ENCODE results near the gene IER3IP1.
"Not testable (repeated sequence)": the region's sequence is repeated elsewhere in the genome, so short reads cannot be mapped to it uniquely, and the experiment has no call there.

Gene IER3IP1

DNA sequence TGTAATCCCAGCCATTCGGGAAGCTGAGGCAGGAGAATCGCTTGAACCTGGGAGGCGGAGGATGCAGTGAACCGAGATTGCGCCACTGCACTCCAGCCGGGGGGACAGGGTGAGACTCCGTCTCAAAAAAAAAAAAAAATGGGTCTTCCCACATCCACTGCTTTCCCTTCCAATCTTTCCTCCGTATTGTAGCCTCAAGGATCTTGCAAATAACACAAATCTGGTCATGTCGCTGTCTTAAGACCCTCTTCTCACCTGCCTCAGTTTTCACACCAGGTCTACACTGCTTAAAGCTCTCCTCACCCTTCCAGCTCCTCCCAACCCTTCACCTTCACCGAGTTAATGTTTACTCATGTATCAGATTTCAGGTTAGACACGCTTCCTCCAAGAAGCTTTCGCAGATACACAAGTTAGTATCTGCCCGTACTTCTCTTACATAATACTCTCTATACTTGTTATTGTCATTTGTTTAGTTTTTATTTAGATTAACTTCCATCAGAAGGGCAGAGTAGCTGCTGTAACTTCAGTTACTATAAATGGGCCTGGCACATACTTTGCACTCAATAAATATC, 1.5 kb downstream of the IER3IP1 start:
- DNase-seq (ENCODE audit: low read depth) = no peak
- H3K4me3 ChIP-seq (ENCODE audit: low read length) = peak overlapping the region; percentile 88
- TF ChIP-seq, protein P1, sequence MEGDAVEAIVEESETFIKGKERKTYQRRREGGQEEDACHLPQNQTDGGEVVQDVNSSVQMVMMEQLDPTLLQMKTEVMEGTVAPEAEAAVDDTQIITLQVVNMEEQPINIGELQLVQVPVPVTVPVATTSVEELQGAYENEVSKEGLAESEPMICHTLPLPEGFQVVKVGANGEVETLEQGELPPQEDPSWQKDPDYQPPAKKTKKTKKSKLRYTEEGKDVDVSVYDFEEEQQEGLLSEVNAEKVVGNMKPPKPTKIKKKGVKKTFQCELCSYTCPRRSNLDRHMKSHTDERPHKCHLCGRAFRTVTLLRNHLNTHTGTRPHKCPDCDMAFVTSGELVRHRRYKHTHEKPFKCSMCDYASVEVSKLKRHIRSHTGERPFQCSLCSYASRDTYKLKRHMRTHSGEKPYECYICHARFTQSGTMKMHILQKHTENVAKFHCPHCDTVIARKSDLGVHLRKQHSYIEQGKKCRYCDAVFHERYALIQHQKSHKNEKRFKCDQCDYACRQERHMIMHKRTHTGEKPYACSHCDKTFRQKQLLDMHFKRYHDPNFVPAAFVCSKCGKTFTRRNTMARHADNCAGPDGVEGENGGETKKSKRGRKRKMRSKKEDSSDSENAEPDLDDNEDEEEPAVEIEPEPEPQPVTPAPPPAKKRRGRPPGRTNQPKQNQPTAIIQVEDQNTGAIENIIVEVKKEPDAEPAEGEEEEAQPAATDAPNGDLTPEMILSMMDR (conservative IDR thresholded peaks at IDR 0.05; ENCODE audit: low read length) = no peak

DNA sequence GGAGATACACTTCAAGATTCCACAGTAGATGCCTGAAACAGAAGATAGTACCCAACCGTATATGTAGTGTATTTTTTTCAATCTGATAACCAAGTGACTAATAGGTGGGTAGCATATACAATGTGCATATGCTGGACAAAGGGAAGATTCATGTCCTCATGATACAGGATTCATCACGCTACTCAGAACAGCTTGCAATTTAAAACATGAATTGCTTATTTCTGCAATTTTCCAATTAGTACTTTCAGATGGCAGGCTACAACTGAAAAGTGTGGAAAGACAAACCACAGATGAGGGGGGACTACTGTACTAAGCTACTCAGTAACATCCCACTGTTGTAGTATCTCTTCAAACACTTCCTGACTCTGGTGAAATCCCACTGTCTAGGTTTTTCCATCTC, 3.7 kb downstream of the IER3IP1 start:
- TF ChIP-seq, protein P1 (conservative IDR thresholded peaks at IDR 0.05; ENCODE audit: low read length) = no peak
- no peak for DNase-seq (ENCODE audit: low read depth)
- H3K4me3 ChIP-seq (ENCODE audit: low read length) = no peak overlapping the region

DNA sequence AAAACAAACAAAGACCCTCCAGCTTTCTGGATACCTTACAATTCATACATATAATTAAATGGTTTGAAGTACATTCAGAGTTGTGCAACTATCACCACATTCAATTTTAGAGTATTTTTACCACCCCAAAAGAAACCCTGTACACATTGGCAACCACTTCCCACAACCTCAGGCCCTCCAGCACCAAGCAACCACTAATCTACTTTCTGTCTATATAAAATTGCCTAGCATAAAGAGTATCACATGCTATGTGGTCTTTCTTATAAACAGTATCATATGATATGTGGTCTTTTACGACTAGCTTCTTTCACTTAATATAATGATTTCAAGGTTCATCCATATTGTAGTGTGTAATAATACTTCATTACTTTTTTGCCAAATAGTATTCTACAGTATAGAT, 7.3 kb downstream of the IER3IP1 start:
- no peak overlapping the region for H3K4me3 ChIP-seq (ENCODE audit: low read length)
- no peak for DNase-seq (ENCODE audit: low read depth)
- TF ChIP-seq, protein P1 (conservative IDR thresholded peaks at IDR 0.05; ENCODE audit: low read length) = no peak

DNA sequence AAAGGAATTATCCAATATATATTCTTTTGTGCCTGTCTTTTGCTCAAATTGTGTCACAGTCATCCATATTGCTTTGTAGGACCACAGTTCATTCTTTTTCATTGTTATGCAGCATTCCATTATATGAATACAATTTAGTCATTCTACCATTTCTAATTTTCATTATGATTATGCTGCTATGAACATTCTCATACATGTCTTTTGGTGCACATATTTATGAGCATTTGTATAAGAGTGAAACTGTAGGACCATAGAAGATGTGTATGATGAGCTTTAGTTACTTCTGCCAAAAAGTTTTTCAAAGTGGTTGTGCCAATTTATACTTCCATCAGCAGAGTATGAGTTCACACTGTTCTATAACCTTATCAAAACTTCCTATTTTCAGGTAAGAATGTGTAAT, 7.7 kb downstream of the IER3IP1 start:
- no peak for DNase-seq (ENCODE audit: low read depth)
- no peak overlapping the region for H3K4me3 ChIP-seq (ENCODE audit: low read length)
- TF ChIP-seq, protein P1 (conservative IDR thresholded peaks at IDR 0.05; ENCODE audit: low read length) = no peak

DNA sequence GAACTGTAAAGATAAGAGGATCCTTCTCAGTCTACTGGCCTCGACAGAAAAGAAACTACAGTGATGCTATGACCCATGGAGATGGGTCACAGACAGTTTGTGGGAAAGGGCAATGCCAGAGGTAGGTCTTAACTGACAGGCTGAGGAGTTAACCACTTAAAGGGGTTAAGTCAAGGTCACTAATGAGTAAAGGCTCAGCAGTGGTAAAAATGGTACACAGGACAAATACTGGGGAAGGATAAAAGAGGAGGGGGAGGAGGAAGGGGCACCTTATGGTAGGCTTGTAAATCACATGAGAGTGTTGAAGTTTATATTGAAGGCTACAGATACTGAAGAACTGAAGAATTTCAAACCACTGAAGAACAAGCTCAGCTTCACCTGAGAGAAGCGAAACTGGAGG, 9.9 kb downstream of the IER3IP1 start:
- DNase-seq (ENCODE audit: low read depth) = no peak
- no peak overlapping the region for H3K4me3 ChIP-seq (ENCODE audit: low read length)
- TF ChIP-seq, protein P1 (conservative IDR thresholded peaks at IDR 0.05; ENCODE audit: low read length) = no peak

DNA sequence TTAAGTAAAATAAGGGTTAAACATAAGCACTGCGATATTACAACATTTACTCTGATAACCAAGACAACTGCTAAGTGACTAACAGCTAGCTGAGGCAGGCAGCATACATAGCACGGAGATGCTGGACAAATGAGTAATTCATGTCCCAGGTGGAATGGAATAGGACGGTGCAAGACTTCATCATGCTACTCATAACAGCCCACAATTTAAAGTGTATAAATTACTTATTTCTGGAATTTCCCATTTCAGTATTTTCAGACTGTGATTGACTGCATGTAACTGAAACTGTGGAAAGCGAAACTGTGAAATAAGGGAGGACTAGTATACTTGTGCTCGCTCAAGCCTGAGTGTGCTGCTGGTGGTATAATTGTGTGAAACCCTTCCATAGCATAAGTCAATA, 12.9 kb downstream of the IER3IP1 start:
- H3K4me3 ChIP-seq (ENCODE audit: low read length) = no peak overlapping the region
- TF ChIP-seq, protein P1 (conservative IDR thresholded peaks at IDR 0.05; ENCODE audit: low read length) = no peak
- DNase-seq (ENCODE audit: low read depth) = peak; percentile 52

DNA sequence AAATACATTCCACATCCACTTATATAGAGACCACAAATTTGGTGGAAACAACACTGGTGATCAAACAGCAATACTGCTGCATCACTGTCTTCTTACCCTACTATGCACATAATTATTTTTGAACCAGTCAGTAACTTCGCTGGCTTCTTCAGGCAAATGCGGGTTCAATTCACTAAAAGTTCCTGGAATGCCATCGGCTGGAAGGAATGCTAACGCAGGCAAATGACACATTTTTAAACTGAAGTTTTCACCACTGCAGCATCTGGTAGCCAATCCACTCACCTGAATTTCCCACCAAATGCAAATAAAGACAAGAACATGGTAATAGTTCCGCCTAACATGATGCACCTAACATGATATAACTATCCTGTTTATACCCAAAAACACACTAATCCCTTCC, 15.9 kb downstream of the IER3IP1 start:
- TF ChIP-seq, protein P1 (conservative IDR thresholded peaks at IDR 0.05; ENCODE audit: low read length) = no peak
- no peak overlapping the region for H3K4me3 ChIP-seq (ENCODE audit: low read length)
- DNase-seq (ENCODE audit: low read depth) = no peak

DNA sequence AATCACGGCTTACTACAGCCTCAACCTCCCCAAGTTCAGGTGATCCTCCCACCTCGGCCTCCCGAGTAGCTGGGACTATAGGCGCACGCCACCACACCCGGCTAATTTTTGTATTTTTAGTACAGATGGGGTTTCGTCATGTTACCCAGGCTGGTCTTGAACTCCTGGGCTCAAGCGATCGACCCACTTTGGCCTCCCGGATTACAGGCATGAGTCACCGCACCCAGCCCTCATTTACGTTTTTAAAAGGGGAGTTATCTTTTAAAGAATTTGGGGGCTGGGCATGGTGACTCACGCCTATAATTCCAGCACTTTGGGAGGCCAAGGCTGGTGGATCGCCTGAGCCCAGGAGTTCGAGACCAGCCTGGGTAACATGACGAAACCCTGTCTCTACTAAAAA, 17.8 kb downstream of the IER3IP1 start:
- not testable (repeated sequence) for H3K4me3 ChIP-seq (ENCODE audit: low read length); DNase-seq (ENCODE audit: low read depth)
